K562 (cell line): ENCODE measurements around the gene FIBP. TPM values are rescaled to one million over a fixed set of nuclear protein-coding genes. Genes with fewer than 3 reads are reported as not detected.

Experiments used
- DPF2 ChIP-seq: fragments of 450-650 bp; IDR thresholded peaks from 2 replicates; pipeline ENCODE4 v1.6.1; 2016
- EWSR1 ChIP-seq: fragments of 450-650 bp; IDR thresholded peaks from 2 replicates; pipeline ENCODE4 v1.6.1; 2018; ENCODE audit warnings: borderline replicate concordance, mild to moderate bottlenecking, low read depth, moderate library complexity; ENCODE audit not compliant: partially characterized antibody
- HDGF ChIP-seq: fragments of 450-650 bp; IDR thresholded peaks from 2 replicates; pipeline ENCODE4 v1.6.1; 2016
- JUN ChIP-seq, 2 experiments: sonication (generic) in 1 of 2; formaldehyde crosslinking in 1 of 2; IDR thresholded peaks; 2 replicates each; pipeline versions ENCODE4 v1.6.1 to v1.8.0; 2012 to 2022; ENCODE audit warnings: borderline replicate concordance in 2 of 2, mild to moderate bottlenecking in 2 of 2, improper control_type of control experiment in 1 of 2, low read depth in 1 of 2, low read length in 1 of 2, missing genetic modification reagents in 1 of 2
- PHF21A ChIP-seq: fragments of 450-650 bp; IDR thresholded peaks from 2 replicates; pipeline ENCODE4 v1.6.1; 2017; ENCODE audit warnings: low read depth, borderline replicate concordance
- TCF3 ChIP-seq: sonication (generic); formaldehyde crosslinking; IDR thresholded peaks from 2 replicates; pipeline ENCODE4 v1.4.0; 2020; ENCODE audit warnings: mild to moderate bottlenecking, missing genetic modification reagents
- ZBTB17 ChIP-seq: fragments of 450-650 bp; formaldehyde crosslinking; IDR thresholded peaks from 2 replicates; pipeline ENCODE4 v1.4.0; 2020; ENCODE audit warnings: mild to moderate bottlenecking
- ZNF133 ChIP-seq: fragments of 250-450 bp; sonication (Bioruptor Pico); IDR thresholded peaks from 2 replicates; pipeline ENCODE4 v1.4.0; 2020; ENCODE audit warnings: mild to moderate bottlenecking
- ZNF24 ChIP-seq: fragments of 450-650 bp; IDR thresholded peaks from 2 replicates; pipeline ENCODE4 v1.6.1; 2016
- ZNF274 ChIP-seq: IDR thresholded peaks from 2 replicates; pipeline ENCODE4 v1.6.1; 2011; ENCODE audit warnings: low read depth, mild to moderate bottlenecking, low read length, moderate library complexity, borderline replicate concordance
- polyA plus RNA-seq, 8 experiments: library from polyadenylated mRNA; depleted of rRNA in 4 of 8; stranded (reverse) in 5 of 8; unstranded in 3 of 8; fragments of >200 nt; fragmentation: Nextera tagmentation in 2 of 8; fragmentation: Illumina TruSeq in 1 of 8; extraction: Ambion mirVana in 2 of 8; extraction: Trizol in 1 of 8; gene quantifications; 2 replicates each; pipeline versions ENCODE4 v1.2.1 to v1.2.3, GENCODE V29; 2011 to 2014; ENCODE audit warnings: inconsistent platforms in 1 of 8, missing spikeins in 1 of 8
- total RNA-seq, 7 experiments: library from RNA; depleted of rRNA in 6 of 7; stranded (reverse); fragments of >200 nt in 6 of 7; fragmentation: Illumina TruSeq in 2 of 7; extraction: Trizol in 2 of 7; gene quantifications; 2 replicates each; pipeline versions ENCODE4 v1.2.1 to v1.2.3, GENCODE V29; 2011 to 2021; ENCODE audit warnings: low replicate concordance in 1 of 7
- TF ChIP-seq, protein P1 (sequence below): sonication (generic); formaldehyde crosslinking; IDR thresholded peaks from 2 replicates; pipeline ENCODE4 v1.8.0; 2022; ENCODE audit warnings: missing genetic modification reagents, mild to moderate bottlenecking, borderline replicate concordance
- TF ChIP-seq, protein P2 (sequence below): IDR thresholded peaks from 2 replicates; pipeline ENCODE4 v1.6.1; 2012; ENCODE audit warnings: low read depth, low read length, improper control_type of control experiment, borderline replicate concordance
- TF ChIP-seq, protein P3 (sequence below): fragments of 450-650 bp; IDR thresholded peaks from 2 replicates; pipeline ENCODE4 v1.6.1; 2018; ENCODE audit warnings: mild to moderate bottlenecking, low read depth; ENCODE audit not compliant: partially characterized antibody
- TF ChIP-seq, protein P4 (sequence below), 2 experiments: fragments of 450-650 bp in 1 of 2; sonication (generic) in 1 of 2; formaldehyde crosslinking in 1 of 2; IDR thresholded peaks in 1 of 2; conservative IDR thresholded peaks in 1 of 2; 2 replicates each; pipeline versions ENCODE4 v1.6.1 to v1.8.1; 2016 to 2023; ENCODE audit warnings: mild to moderate bottlenecking in 2 of 2, moderate library complexity in 2 of 2, inconsistent platforms in 1 of 2, missing genetic modification reagents in 1 of 2
- TF ChIP-seq, protein P5 (sequence below): sonication (generic); formaldehyde crosslinking; IDR thresholded peaks from 2 replicates; pipeline ENCODE4 v1.8.0; 2023; ENCODE audit warnings: missing genetic modification reagents, mild to moderate bottlenecking, borderline replicate concordance

The FIBP gene
- total and polyA plus RNA-seq, 9 of the 15 experiments (the other 6 are each of a cell fraction or from before 2014, with no cell fraction given), result 41.2 to 79.2 (median 48.6) TPM

DNA sequence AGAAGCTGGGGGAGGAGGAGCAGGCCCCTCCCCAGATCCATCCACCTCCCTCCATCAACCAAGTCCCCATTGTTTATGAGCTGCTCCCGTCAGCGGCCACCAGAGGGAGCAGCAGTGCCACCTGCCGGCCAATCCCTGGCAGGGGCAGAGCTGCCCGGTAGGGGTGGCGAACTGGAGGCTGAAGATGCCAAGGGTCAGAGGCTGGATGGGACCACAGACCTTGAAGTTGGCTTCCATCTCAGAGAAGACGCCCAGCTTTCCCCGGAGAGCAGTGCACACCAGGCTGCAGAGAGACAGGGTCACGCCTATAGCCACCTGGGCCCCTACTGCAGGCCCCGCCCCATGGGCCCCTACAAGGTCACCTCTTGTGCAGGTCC lies 3.6 kb downstream of the FIBP start (continued):
- TF ChIP-seq, protein P1, sequence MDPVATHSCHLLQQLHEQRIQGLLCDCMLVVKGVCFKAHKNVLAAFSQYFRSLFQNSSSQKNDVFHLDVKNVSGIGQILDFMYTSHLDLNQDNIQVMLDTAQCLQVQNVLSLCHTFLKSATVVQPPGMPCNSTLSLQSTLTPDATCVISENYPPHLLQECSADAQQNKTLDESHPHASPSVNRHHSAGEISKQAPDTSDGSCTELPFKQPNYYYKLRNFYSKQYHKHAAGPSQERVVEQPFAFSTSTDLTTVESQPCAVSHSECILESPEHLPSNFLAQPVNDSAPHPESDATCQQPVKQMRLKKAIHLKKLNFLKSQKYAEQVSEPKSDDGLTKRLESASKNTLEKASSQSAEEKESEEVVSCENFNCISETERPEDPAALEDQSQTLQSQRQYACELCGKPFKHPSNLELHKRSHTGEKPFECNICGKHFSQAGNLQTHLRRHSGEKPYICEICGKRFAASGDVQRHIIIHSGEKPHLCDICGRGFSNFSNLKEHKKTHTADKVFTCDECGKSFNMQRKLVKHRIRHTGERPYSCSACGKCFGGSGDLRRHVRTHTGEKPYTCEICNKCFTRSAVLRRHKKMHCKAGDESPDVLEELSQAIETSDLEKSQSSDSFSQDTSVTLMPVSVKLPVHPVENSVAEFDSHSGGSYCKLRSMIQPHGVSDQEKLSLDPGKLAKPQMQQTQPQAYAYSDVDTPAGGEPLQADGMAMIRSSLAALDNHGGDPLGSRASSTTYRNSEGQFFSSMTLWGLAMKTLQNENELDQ (CRISPR knock-in tag), result no peak
- TF ChIP-seq DPF2 (peak; percentile 33; the same call in 1 of the 2 replicates), HDGF (peak; percentile 51; the same call in 1 of the 2 replicates), PHF21A (no peak), ZBTB17 (CRISPR knock-in tag) (no peak), ZNF24 (no peak), ZNF274 (no peak), EWSR1 (no peak), ZNF133 (no peak), TCF3 (CRISPR knock-in tag) (no peak), JUN (IDR thresholded peaks at IDR 0.05; ENCODE audit: borderline replicate concordance, low read depth, low read length) (peak; percentile 45; the same call in 1 of the 2 replicates), JUN (CRISPR knock-in tag; IDR thresholded peaks at IDR 0.05; ENCODE audit: borderline replicate concordance) (no peak)
- TF ChIP-seq, protein P2, sequence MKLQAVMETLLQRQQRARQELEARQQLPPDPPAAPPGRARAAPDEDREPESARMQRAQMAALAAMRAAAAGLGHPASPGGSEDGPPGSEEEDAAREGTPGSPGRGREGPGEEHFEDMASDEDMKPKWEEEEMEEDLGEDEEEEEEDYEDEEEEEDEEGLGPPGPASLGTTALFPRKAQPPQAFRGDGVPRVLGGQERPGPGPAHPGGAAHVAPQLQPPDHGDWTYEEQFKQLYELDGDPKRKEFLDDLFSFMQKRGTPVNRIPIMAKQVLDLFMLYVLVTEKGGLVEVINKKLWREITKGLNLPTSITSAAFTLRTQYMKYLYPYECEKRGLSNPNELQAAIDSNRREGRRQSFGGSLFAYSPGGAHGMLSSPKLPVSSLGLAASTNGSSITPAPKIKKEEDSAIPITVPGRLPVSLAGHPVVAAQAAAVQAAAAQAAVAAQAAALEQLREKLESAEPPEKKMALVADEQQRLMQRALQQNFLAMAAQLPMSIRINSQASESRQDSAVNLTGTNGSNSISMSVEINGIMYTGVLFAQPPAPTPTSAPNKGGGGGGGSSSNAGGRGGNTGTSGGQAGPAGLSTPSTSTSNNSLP, result no peak
- TF ChIP-seq, protein P3, sequence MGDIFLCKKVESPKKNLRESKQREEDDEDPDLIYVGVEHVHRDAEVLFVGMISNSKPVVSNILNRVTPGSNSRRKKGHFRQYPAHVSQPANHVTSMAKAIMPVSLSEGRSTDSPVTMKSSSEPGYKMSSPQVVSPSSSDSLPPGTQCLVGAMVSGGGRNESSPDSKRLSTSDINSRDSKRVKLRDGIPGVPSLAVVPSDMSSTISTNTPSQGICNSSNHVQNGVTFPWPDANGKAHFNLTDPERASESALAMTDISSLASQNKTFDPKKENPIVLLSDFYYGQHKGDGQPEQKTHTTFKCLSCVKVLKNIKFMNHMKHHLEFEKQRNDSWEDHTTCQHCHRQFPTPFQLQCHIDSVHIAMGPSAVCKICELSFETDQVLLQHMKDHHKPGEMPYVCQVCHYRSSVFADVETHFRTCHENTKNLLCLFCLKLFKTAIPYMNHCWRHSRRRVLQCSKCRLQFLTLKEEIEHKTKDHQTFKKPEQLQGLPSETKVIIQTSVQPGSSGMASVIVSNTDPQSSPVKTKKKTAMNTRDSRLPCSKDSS, result no peak
- TF ChIP-seq, protein P4, sequence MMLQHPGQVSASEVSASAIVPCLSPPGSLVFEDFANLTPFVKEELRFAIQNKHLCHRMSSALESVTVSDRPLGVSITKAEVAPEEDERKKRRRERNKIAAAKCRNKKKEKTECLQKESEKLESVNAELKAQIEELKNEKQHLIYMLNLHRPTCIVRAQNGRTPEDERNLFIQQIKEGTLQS (IDR thresholded peaks at IDR 0.05), result no peak
- TF ChIP-seq, protein P4 (CRISPR knock-in tag; conservative IDR thresholded peaks at IDR 0.05), result no peak
- TF ChIP-seq, protein P5, sequence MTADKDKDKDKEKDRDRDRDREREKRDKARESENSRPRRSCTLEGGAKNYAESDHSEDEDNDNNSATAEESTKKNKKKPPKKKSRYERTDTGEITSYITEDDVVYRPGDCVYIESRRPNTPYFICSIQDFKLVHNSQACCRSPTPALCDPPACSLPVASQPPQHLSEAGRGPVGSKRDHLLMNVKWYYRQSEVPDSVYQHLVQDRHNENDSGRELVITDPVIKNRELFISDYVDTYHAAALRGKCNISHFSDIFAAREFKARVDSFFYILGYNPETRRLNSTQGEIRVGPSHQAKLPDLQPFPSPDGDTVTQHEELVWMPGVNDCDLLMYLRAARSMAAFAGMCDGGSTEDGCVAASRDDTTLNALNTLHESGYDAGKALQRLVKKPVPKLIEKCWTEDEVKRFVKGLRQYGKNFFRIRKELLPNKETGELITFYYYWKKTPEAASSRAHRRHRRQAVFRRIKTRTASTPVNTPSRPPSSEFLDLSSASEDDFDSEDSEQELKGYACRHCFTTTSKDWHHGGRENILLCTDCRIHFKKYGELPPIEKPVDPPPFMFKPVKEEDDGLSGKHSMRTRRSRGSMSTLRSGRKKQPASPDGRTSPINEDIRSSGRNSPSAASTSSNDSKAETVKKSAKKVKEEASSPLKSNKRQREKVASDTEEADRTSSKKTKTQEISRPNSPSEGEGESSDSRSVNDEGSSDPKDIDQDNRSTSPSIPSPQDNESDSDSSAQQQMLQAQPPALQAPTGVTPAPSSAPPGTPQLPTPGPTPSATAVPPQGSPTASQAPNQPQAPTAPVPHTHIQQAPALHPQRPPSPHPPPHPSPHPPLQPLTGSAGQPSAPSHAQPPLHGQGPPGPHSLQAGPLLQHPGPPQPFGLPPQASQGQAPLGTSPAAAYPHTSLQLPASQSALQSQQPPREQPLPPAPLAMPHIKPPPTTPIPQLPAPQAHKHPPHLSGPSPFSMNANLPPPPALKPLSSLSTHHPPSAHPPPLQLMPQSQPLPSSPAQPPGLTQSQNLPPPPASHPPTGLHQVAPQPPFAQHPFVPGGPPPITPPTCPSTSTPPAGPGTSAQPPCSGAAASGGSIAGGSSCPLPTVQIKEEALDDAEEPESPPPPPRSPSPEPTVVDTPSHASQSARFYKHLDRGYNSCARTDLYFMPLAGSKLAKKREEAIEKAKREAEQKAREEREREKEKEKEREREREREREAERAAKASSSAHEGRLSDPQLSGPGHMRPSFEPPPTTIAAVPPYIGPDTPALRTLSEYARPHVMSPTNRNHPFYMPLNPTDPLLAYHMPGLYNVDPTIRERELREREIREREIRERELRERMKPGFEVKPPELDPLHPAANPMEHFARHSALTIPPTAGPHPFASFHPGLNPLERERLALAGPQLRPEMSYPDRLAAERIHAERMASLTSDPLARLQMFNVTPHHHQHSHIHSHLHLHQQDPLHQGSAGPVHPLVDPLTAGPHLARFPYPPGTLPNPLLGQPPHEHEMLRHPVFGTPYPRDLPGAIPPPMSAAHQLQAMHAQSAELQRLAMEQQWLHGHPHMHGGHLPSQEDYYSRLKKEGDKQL, result no peak
